Skeletal muscle cell (primary cell): ENCODE measurements around the gene ANKRD33.

Experiments used
- DNase-seq: peaks from one replicate; pipeline ENCODE4 v3.0.0-alpha.2; 2010; ENCODE audit warnings: low read depth
- H3K4me3 ChIP-seq: 2 replicates; pipeline ENCODE4 v1.5.1; 2011; ENCODE audit warnings: low read depth, mild to moderate bottlenecking, control low read depth, low read length, moderate library complexity

Gene ANKRD33

DNA sequence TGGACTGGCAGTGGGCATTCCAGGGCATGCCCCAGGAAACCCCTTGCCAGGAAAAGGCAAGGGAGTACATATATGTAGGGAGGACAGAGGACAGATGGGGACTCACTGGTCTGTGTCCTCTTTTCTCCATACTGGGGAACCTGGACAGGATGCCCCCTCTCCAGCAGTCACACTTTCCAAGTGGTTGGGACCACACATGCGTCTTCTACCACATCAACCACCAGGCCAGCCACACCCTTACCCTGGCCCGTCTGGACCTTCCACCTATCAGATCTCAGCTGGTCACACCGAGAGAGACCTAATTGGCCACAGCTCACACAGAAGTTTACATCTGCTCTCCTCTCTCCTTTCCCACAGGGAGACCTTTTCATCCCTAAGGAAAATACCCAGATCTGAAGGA is 8.3 kb downstream of the ANKRD33 start:
- H3K4me3 ChIP-seq, result no peak overlapping the region
- no peak for DNase-seq

DNA sequence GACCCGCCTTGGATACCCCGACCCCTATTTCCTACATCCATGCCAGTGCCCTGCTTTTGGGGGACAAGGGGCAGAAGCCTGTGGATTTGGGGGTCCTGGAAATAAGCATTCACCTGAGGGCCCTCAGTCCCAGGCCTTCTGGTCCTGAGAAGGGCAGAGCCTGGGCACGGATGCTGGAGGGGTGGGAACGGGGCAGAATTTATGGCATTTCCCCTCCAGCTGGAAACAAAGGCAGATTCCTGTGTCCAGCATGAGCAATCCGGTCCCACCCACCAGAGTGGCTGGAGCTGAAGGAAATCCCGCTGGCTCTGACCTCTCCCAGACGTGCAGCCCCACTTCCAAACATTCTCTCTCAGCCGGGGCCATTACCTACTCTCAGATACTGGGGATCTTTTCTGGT is 9.3 kb downstream of the ANKRD33 start:
- no peak for DNase-seq
- no peak overlapping the region for H3K4me3 ChIP-seq

DNA sequence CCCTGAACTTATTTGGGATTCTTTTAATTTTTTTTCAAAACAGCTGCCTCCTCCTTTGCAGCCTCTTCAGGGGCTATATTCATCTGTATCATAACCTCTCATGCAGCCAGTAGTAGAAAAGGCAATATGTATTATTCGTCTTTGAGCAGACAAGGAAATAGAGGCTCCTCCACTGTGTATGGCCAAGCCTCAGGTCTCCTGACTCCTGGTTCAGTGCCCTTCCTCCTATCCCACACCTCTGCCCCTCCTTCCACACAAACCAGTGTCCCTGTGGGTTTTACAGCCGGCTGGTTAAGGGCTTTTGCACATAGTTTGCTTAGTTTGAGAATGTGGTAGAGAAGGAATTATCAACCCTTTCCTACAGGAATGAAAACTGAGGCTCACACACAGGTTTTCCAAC is 10.6 kb downstream of the ANKRD33 start:
- no peak for DNase-seq
- H3K4me3 ChIP-seq, result no peak overlapping the region

- no peak overlapping the region for H3K4me3 ChIP-seq
- DNase-seq, result no peak
Measured at GRCh38 chr12:51898937-51899336, 11.0 kb downstream of the ANKRD33 start.

GRCh38 chr12:51900323-51900889 is 12.5 kb downstream of the ANKRD33 start:
- DNase-seq, result no peak
- H3K4me3 ChIP-seq, result no peak overlapping the region

GRCh38 chr12:51901121-51901817 is 13.4 kb downstream of the ANKRD33 start:
- H3K4me3 ChIP-seq, result no peak overlapping the region
- no peak for DNase-seq

DNA sequence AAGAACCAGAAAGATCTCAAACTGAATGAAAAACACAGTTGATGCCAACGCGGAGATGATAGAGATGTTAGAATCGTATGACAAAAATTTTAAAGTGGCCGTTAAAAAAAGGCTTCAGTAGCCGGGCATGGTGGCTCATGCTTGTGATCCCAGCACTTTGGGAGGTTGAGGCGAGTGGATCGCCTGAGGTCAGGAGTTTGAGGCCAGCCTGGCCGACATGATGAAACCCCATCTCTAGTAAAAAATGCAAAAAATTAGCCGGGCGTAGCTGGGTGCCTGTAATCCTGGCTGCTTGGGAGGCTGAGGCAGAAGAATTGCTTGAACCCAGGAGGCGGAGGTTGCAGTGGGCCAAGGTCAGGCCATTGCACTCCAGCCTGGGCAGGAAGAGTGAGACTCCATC is 14.0 kb downstream of the ANKRD33 start:
- H3K4me3 ChIP-seq, result no peak overlapping the region
- DNase-seq, result no peak

- H3K4me3 ChIP-seq, result no peak overlapping the region
- DNase-seq, result peak; percentile 47
Measured at GRCh38 chr12:51904951-51905470, 17.1 kb downstream of the ANKRD33 start.

DNA sequence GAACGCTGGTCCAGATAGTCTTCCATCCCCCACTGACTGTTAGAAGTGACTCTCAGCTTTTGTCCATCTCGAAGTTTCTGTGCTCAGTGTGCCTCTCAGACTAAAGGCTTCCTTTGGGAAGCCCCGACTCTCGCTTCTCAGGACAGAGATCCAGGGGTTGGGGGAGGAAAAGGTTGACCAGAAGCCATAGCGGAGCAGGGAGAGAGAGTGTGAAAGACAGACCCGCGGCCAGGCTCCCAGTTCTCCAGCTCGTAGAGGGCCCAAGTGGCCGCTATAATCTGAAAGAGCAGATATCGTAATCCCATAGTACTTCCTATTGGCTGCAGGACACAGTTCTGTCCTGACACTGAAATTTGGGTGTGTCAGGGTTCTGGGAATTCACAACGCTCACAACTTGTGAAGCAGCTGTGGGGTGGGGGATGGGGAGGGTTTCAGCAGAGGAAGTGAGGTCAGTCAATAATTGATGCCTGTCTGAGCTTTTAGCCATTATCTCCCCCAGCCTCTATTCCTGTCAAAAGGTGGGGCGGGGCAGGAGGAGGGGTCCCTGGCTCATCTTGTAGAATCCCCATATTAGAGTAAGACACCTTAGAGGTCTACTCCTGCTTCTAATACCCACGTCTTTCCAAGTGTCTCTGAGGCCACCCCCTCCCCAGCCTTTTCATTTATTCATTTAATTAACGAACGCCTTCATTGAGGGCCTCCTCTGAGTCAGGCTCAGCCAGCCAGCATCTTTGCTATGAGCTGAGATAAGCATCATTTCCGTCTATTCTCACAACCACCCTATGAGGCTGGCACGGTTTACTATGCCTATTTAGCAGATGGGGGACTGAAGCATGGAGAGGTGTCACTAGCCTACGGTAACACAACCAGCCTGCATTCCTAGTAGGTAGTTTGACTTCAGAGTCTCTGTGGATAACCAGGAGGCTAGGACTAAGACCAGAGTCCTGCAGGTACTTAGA is 17.8 kb downstream of the ANKRD33 start:
- DNase-seq, result no peak
- no peak overlapping the region for H3K4me3 ChIP-seq

DNA sequence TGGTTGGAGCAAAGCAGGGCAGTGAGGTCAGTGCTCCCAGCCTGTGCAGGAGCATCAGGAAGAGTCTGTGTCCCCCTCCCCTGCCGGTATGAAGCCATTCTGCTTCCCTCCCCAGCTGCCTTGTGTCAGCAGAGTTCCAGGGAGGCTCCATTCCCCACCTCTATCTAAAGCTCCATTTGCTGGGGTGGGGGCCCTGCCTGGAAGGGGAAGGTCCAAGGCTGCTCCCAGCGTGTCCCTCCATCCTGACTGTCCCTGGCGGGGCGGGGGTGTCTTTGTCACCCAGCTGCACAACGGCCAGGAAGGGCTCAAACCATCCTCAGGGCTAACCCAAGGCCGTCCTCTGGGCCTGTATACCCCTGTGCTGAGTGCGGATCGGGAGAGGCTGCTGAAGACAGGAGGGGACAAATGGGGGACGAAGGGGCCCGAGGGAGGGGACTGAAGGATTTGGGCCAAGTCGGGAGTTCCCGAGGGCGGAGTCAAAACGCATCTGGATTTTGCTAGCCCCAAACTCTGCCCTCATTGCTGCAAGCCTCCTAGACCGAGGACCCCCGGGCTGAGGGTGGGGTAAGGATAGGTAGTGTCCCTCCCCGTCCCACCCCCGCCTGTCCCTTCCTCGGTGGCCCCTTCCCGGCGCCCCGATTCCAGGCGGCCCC is 18.7 kb downstream of the ANKRD33 start:
- peak overlapping the region; percentile 47 for H3K4me3 ChIP-seq
- DNase-seq, result no peak

- peak within 1 kb of the TSS; percentile 47 for H3K4me3 ChIP-seq
- no peak for DNase-seq
Measured at GRCh38 chr12:51907083-51907855, 19.4 kb downstream of the ANKRD33 start, which contains the start of gene ACVRL1. Gene ACVRL1, plus strand, starts transcription at chr12:51907504. Its CDS starts 4,971 bp downstream, at chr12:51912475.

GRCh38 chr12:51907856-51908425 is 20.0 kb downstream of the ANKRD33 start:
- DNase-seq, result no peak
- H3K4me3 ChIP-seq, result peak overlapping the region; percentile 47

- no peak overlapping the region for H3K4me3 ChIP-seq
- no peak for DNase-seq
Measured at GRCh38 chr12:51908876-51909592, 21.1 kb downstream of the ANKRD33 start.

DNA sequence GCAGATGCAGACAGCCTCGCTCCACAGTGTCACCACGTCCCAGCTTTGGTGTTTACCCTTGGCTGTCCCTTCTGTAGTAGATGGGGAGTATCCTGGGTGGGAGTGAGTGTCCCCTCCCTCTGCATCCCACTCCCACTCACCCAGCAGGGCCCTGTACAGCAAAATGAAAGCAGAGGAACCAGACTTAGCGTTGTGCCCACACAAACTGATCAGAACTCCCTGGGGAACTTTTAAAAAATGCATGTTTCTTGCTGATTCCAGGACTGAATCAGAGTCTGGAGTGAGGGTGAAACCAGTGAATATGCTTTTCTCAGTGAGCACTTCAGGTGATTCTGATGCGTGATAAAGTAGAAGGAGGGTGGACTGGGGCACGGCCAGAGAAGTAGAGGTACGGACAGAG is 22.3 kb downstream of the ANKRD33 start:
- DNase-seq, result no peak
- no peak overlapping the region for H3K4me3 ChIP-seq

GRCh38 chr12:51910691-51911090 is 22.8 kb downstream of the ANKRD33 start:
- DNase-seq, result no peak
- H3K4me3 ChIP-seq, result no peak overlapping the region

GRCh38 chr12:51911307-51911706 is 23.4 kb downstream of the ANKRD33 start:
- no peak overlapping the region for H3K4me3 ChIP-seq
- no peak for DNase-seq

DNA sequence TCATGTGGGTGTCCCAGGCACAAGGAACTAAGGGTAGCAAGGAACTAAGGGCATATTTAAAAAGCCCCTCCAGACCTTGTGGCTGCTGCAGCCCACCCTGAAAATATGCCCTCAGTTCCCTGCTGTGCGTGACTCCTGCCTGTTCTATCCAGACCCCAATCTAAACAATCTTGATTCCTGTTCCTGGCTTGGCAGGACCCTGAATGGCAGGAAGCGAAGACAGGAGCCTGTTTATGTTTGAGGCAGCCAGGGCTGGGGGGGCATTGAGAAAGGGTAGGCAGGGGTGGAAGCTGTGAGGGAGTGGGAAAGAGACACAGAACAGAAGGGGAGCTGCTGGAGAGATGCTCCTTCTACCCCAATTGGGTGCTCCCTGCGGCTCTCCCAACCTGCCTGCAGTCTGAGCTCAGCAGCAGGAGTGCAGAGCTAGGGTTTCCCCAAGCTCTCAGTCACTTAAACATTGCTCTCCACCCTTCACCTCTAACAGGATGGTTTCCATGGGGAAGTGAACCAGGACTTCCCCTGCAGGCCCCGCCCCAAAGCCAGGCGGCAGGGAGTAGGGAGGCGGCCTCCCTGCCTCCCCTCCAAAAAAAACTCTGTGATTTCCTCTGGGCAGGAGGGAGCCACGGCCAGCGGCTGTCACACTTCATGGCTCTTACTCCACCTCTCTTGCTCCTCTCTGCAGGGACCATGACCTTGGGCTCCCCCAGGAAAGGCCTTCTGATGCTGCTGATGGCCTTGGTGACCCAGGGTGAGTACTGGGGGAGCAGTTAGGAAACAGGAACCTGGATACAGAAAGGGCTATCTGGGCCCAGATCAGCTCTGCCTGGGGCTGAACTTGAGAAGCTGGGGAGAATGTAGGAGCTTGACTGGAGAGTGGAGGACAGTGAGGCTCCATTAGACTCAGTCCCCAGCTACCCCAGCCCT is 24.1 kb downstream of the ANKRD33 start:
- H3K4me3 ChIP-seq, result no peak overlapping the region
- no peak for DNase-seq
